B cell (primary cell): ENCODE results near the gene MEIS2.

Experiments used
- CTCF ChIP-seq: fragments of 200-600 bp; IDR thresholded peaks from one replicate; pipeline ENCODE4 v1.8.0; 2022; ENCODE audit warnings: antibody characterized with exemption, mild to moderate bottlenecking
- EZH2 ChIP-seq: IDR thresholded peaks from 2 replicates; pipeline ENCODE4 v1.6.1; 2012; ENCODE audit warnings: borderline replicate concordance, low read depth, mild to moderate bottlenecking, moderate library complexity, low read length; ENCODE audit not compliant: insufficient read depth, poor library complexity, severe bottlenecking

GRCh38 chr15:37107071-37107743 lies 6.9 kb upstream of the MEIS2 start:
- TF ChIP-seq CTCF (no peak), EZH2 (no peak)
